GM12873 (cell line): ENCODE results near the gene FAU.

ENCODE experiments used
- TF ChIP-seq, protein P1 (sequence below): IDR thresholded peaks from 2 replicates; pipeline ENCODE4 v1.5.1; 2012; ENCODE audit warnings: low read depth, mild to moderate bottlenecking, moderate library complexity, low read length, control low read depth; ENCODE audit not compliant: insufficient read depth; ENCODE audit errors: missing control alignments

FAU gene

GRCh38 chr11:65151331-65151899 lies 29.5 kb upstream of the FAU start:
- TF ChIP-seq, protein P1, sequence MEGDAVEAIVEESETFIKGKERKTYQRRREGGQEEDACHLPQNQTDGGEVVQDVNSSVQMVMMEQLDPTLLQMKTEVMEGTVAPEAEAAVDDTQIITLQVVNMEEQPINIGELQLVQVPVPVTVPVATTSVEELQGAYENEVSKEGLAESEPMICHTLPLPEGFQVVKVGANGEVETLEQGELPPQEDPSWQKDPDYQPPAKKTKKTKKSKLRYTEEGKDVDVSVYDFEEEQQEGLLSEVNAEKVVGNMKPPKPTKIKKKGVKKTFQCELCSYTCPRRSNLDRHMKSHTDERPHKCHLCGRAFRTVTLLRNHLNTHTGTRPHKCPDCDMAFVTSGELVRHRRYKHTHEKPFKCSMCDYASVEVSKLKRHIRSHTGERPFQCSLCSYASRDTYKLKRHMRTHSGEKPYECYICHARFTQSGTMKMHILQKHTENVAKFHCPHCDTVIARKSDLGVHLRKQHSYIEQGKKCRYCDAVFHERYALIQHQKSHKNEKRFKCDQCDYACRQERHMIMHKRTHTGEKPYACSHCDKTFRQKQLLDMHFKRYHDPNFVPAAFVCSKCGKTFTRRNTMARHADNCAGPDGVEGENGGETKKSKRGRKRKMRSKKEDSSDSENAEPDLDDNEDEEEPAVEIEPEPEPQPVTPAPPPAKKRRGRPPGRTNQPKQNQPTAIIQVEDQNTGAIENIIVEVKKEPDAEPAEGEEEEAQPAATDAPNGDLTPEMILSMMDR = no peak

GRCh38 chr11:65150509-65151299 lies 28.8 kb upstream of the FAU start:
- TF ChIP-seq, protein P1 = no peak

- TF ChIP-seq, protein P1 = no peak
These were observed 26.7 kb upstream of the FAU start for GRCh38 chr11:65148657-65149056.

- TF ChIP-seq, protein P1 = no peak
These were observed 25.6 kb upstream of the FAU start for GRCh38 chr11:65147352-65148075.

DNA sequence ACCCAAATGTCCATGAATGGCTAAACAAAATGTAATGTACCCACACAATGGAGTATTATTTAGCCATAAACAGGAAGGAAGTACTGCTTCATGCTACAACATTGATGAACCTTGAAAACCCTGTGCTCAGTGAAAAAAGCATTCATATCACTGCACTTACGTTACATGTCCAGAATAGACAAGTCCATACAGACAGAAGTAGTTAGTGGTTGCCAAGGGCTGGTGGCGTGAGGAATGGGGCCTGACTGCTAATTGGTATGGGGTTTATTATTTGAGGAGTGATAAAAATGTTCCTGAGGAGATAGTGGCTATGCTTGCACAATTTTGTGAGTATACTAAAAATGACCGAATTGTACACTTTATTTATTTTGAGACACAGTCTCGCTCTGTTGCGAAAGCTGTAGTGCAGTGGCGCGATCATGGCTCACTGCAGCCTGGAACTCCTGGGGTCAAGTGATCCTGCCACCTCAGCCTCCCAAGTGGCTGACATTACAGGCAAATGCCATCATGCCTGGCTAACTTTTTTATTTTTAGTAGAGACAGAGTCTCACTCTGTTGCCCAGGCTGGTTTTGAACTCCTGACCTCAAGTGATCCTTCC lies 20.1 kb upstream of the FAU start:
- TF ChIP-seq, protein P1 = no peak

DNA sequence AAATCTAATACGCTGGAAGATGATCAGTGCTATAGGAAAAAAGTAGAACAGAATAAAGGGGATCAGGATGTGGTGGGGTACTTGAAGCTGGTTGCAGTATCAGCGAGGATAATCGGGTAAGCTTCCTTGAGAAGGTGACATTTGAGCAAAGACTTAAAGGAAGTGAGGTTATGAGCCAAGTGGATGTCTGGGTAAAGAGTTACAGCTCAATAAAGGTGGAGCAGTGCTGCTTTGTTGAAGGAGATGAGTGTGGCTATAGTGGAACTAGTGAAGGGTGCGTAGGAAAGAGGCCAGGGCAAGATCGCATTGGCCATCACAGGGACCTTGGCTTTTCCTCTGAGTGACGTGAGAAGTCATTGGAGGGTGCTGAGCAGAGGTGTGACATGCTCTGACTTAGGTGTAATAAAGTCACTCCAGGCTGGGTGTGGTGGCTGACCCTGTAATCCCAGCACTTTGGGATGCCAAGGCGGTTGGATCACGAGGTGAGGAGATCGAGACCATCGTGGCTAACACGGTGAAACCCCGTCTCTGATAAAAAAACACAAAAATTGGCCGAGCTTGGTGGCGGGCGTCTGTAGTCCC lies 14.7 kb upstream of the FAU start:
- TF ChIP-seq, protein P1 = no peak

- TF ChIP-seq, protein P1 = no peak
These were observed 13.8 kb upstream of the FAU start for GRCh38 chr11:65135633-65136145.
